H1 (cell line): Measurements from ENCODE around the gene FHIT. TPM values are rescaled to one million over a fixed set of nuclear protein-coding genes. Genes with fewer than 3 reads are reported as not detected.

Experiments
- CTCF ChIA-PET: fragments of 300-600 bp; sonication (Branson Sonifier 250); formaldehyde crosslinking; loops from one replicate; lab custom pipeline; 2021; ENCODE audit not compliant: partially characterized antibody; lab: Charles Lee
- POLR2A ChIA-PET: fragments of 300-600 bp; sonication (Branson Sonifier 250); formaldehyde crosslinking; loops from one replicate; lab custom pipeline; 2021; ENCODE audit warnings: inconsistent platforms; ENCODE audit not compliant: partially characterized antibody; lab: Charles Lee
- DNase-seq, 2 experiments: peaks; one replicate each; pipeline versions ENCODE4 v3.0.0 to v3.0.0-alpha.2; 2010 to 2022; ENCODE audit warnings: low spot score in 2 of 2, low read depth in 1 of 2, mixed read lengths in 1 of 2
- FAIRE-seq: peaks from 2 replicates; lab custom pipeline; 2011; peaks lifted over from hg19 to GRCh38; lab: Jason Lieb, UNC
- H2AFZ ChIP-seq: 2 replicates; pipeline ENCODE4 v1.8.1; 2012; ENCODE audit warnings: low read length, inconsistent platforms
- H2AK5ac ChIP-seq: 2 replicates; pipeline ENCODE4 v1.6.1; 2013; ENCODE audit warnings: low read depth, low read length
- H2BK120ac ChIP-seq: replicated peaks from 2 replicates; pipeline ENCODE3; 2013; ENCODE audit warnings: low read depth, low read length, inconsistent platforms
- H2BK12ac ChIP-seq: 2 replicates; pipeline ENCODE4 v1.6.1; 2013; ENCODE audit warnings: low read depth, low read length
- H2BK15ac ChIP-seq: 2 replicates; pipeline ENCODE4 v1.6.1; 2013; ENCODE audit warnings: low read length
- H2BK20ac ChIP-seq: 2 replicates; pipeline ENCODE4 v1.6.1; 2013; ENCODE audit warnings: low read length
- H2BK5ac ChIP-seq: 2 replicates; pipeline ENCODE4 v1.6.1; 2013; ENCODE audit warnings: low read depth, low read length
- H3K14ac ChIP-seq: 2 replicates; pipeline ENCODE4 v1.6.1; 2013; ENCODE audit warnings: inconsistent platforms; ENCODE audit not compliant: insufficient read length
- H3K18ac ChIP-seq: 2 replicates; pipeline ENCODE4 v1.6.1; 2013; ENCODE audit warnings: low read length; ENCODE audit errors: extremely low read depth
- H3K23ac ChIP-seq: 2 replicates; pipeline ENCODE4 v1.6.1; 2013; ENCODE audit warnings: inconsistent platforms; ENCODE audit not compliant: insufficient read length
- H3K23me2 ChIP-seq: 2 replicates; pipeline ENCODE4 v1.6.1; 2013; ENCODE audit warnings: low read depth, low read length
- H3K27ac ChIP-seq: 2 replicates; pipeline ENCODE4 v1.6.1; 2011; ENCODE audit warnings: low read depth, low read length, inconsistent platforms
- H3K27me3 ChIP-seq, 4 experiments: replicated peaks in 1 of 4; 1 replicate in 1 of 4; 2 replicates in 3 of 4; pipeline versions ENCODE4 v1.6.1 to v1.8.1; 2011 to 2013; ENCODE audit warnings: low read length in 3 of 4, mild to moderate bottlenecking in 3 of 4, inconsistent platforms in 2 of 4, mixed read lengths in 2 of 4, moderate library complexity in 1 of 4; ENCODE audit not compliant: control insufficient read depth in 3 of 4, insufficient read depth in 3 of 4; ENCODE audit errors: extremely low read depth in 1 of 4
- H3K36me3 ChIP-seq, 4 experiments: 2 replicates each; pipeline versions ENCODE4 v1.6.1 to v1.8.1; 2011 to 2013; ENCODE audit warnings: mild to moderate bottlenecking in 4 of 4, low read length in 3 of 4, moderate library complexity in 2 of 4, control low read depth in 1 of 4, inconsistent platforms in 1 of 4; ENCODE audit not compliant: insufficient read depth in 4 of 4, control insufficient read depth in 2 of 4
- H3K4ac ChIP-seq: replicated peaks from 2 replicates; pipeline ENCODE3; 2013; ENCODE audit warnings: low read length, low read depth, mixed read lengths, inconsistent platforms; ENCODE audit not compliant: insufficient read length
- H3K4me1 ChIP-seq, 4 experiments: replicated peaks in 1 of 4; 1 replicate in 1 of 4; 2 replicates in 3 of 4; pipeline versions ENCODE4 v1.6.1 to v1.8.1; 2011 to 2013; ENCODE audit warnings: low read length in 3 of 4, inconsistent platforms in 2 of 4, mixed read lengths in 1 of 4; ENCODE audit not compliant: insufficient read depth in 4 of 4, control insufficient read depth in 3 of 4
- H3K4me2 ChIP-seq, 2 experiments: 2 replicates each; pipeline versions ENCODE4 v1.6.1 to v1.8.1; 2011 to 2013; ENCODE audit warnings: low read depth in 2 of 2, low read length in 2 of 2, control low read depth in 1 of 2, inconsistent platforms in 1 of 2, mild to moderate bottlenecking in 1 of 2; ENCODE audit not compliant: insufficient read depth in 1 of 2
- H3K4me3 ChIP-seq, 4 experiments: fragments of 200-600, 300-600 bp in 1 of 4; sonication (generic), shearing (Covaris generic), sonication (Bioruptor Twin) in 1 of 4; 2 replicates each; pipeline versions ENCODE4 v1.5.1 to v1.8.1; 2011 to 2016; ENCODE audit warnings: low read length in 4 of 4, low read depth in 3 of 4, control low read depth in 2 of 4, inconsistent platforms in 2 of 4, mild to moderate bottlenecking in 2 of 4, mixed read lengths in 1 of 4, moderate library complexity in 1 of 4; ENCODE audit not compliant: insufficient read depth in 2 of 4; ENCODE audit errors: extremely low read depth in 1 of 4
- H3K56ac ChIP-seq: replicated peaks from 2 replicates; pipeline ENCODE3; 2013; ENCODE audit warnings: low read depth, mild to moderate bottlenecking, mixed read lengths, low read length, inconsistent platforms; ENCODE audit not compliant: insufficient read length
- H3K79me1 ChIP-seq: 2 replicates; pipeline ENCODE4 v1.6.1; 2013; ENCODE audit warnings: low read depth, low read length, control low read depth
- H3K79me2 ChIP-seq, 2 experiments: 2 replicates each; pipeline versions ENCODE4 v1.6.1 to v1.8.1; 2012 to 2013; ENCODE audit warnings: low read length in 2 of 2, mild to moderate bottlenecking in 2 of 2, inconsistent platforms in 1 of 2; ENCODE audit not compliant: insufficient read depth in 2 of 2, control insufficient read depth in 1 of 2
- H3K9ac ChIP-seq, 4 experiments: replicated peaks in 1 of 4; 1 replicate in 1 of 4; 2 replicates in 3 of 4; pipeline versions ENCODE4 v1.6.1 to v1.8.1; 2011 to 2013; ENCODE audit warnings: low read depth in 3 of 4, low read length in 3 of 4, control low read depth in 2 of 4, mild to moderate bottlenecking in 2 of 4, moderate library complexity in 2 of 4, inconsistent platforms in 1 of 4; ENCODE audit errors: extremely low read depth in 1 of 4
- H3K9me3 ChIP-seq, 2 experiments: 2 replicates each; pipeline versions ENCODE4 v1.6.1 to v1.8.1; 2012 to 2013; ENCODE audit warnings: mild to moderate bottlenecking in 2 of 2, moderate library complexity in 2 of 2, control low read depth in 1 of 2, inconsistent platforms in 1 of 2, low read depth in 1 of 2, low read length in 1 of 2, mixed read lengths in 1 of 2; ENCODE audit not compliant: insufficient read depth in 2 of 2
- H4K20me1 ChIP-seq, 2 experiments: replicated peaks in 1 of 2; 2 replicates each; pipeline versions ENCODE3 to v1.8.1; 2011 to 2013; ENCODE audit warnings: inconsistent platforms in 2 of 2, low read length in 2 of 2, mild to moderate bottlenecking in 1 of 2; ENCODE audit not compliant: insufficient read depth in 2 of 2, control insufficient read depth in 1 of 2
- H4K5ac ChIP-seq: 2 replicates; pipeline ENCODE4 v1.6.1; 2013; ENCODE audit warnings: low read length, low read depth, mixed read lengths, inconsistent platforms; ENCODE audit not compliant: insufficient read length
- H4K8ac ChIP-seq: 2 replicates; pipeline ENCODE4 v1.8.0; 2013; ENCODE audit warnings: mild to moderate bottlenecking, moderate library complexity, low read length, inconsistent platforms; ENCODE audit not compliant: insufficient read depth; ENCODE audit errors: extremely low read depth
- H4K91ac ChIP-seq: replicated peaks from 2 replicates; pipeline ENCODE3; 2013; ENCODE audit warnings: low read length, mixed read lengths, inconsistent platforms; ENCODE audit not compliant: insufficient read length
- BACH1 ChIP-seq: IDR thresholded peaks from 2 replicates; pipeline ENCODE4 v1.6.1; 2012; ENCODE audit warnings: low read length, improper control_type of control experiment
- CBX8 ChIP-seq: fragments of 300-800, 300-1000 bp; sonication (generic); IDR thresholded peaks from 2 replicates; pipeline ENCODE4 v1.7.1; 2016; ENCODE audit warnings: low read depth, low read length, borderline replicate concordance
- CHD1 ChIP-seq: IDR thresholded peaks from 2 replicates; pipeline ENCODE4 v1.6.1; 2012; ENCODE audit warnings: low read depth, low read length, improper control_type of control experiment
- GABPA ChIP-seq: IDR thresholded peaks from 2 replicates; pipeline ENCODE4 v1.6.1; 2011; ENCODE audit warnings: mild to moderate bottlenecking, low read length, moderate library complexity, borderline replicate concordance; ENCODE audit not compliant: insufficient read depth
- GTF2F1 ChIP-seq: IDR thresholded peaks from 2 replicates; pipeline ENCODE4 v1.6.1; 2012; ENCODE audit warnings: low read depth, low read length, improper control_type of control experiment, borderline replicate concordance
- NANOG ChIP-seq: IDR thresholded peaks from 2 replicates; pipeline ENCODE4 v1.6.1; 2011; ENCODE audit warnings: low read length, low read depth, mild to moderate bottlenecking, inconsistent platforms; ENCODE audit not compliant: insufficient read depth, poor library complexity, severe bottlenecking
- PHF8 ChIP-seq: fragments of 200-600 bp; sonication (generic); conservative IDR thresholded peaks from 2 replicates; pipeline ENCODE4 v1.7.1; 2012; ENCODE audit warnings: low read depth, mild to moderate bottlenecking, inconsistent platforms, low read length, moderate library complexity
- POLR2AphosphoS5 ChIP-seq: IDR thresholded peaks from 2 replicates; pipeline ENCODE4 v1.6.1; 2011; ENCODE audit warnings: low read depth, low read length
- SIN3A ChIP-seq, 2 experiments: IDR thresholded peaks in 1 of 2; conservative IDR thresholded peaks in 1 of 2; 2 replicates each; pipeline ENCODE4 v1.6.1; 2011 to 2012; ENCODE audit warnings: low read length in 2 of 2, improper control_type of control experiment in 1 of 2, low read depth in 1 of 2, mild to moderate bottlenecking in 1 of 2
- SRF ChIP-seq: IDR thresholded peaks from 2 replicates; pipeline ENCODE4 v1.6.1; 2011; ENCODE audit warnings: mild to moderate bottlenecking, low read depth, low read length, moderate library complexity
- YY1 ChIP-seq: IDR thresholded peaks from 2 replicates; pipeline ENCODE4 v1.6.1; 2011; ENCODE audit warnings: low read depth, mild to moderate bottlenecking, low read length
- ZNF274 ChIP-seq: IDR thresholded peaks from 2 replicates; pipeline ENCODE4 v1.7.0; 2012; ENCODE audit warnings: low read length, borderline replicate concordance; ENCODE audit errors: extremely low read depth
- WGBS, 2 experiments: shearing (Covaris generic) in 1 of 2; methylation state at CpG; one replicate each; pipeline versions ENCODE4 v1.1.6 to v1.1.7; 2013 to 2015; ENCODE audit warnings: low lambda C conversion rate in 2 of 2, mixed read lengths in 2 of 2, inconsistent platforms in 1 of 2, low coverage in 1 of 2, missing lambda C conversion rate in 1 of 2; ENCODE audit not compliant: insufficient replicate concordance in 2 of 2, insufficient coverage in 1 of 2, insufficient read length in 1 of 2; ENCODE audit errors: extremely low coverage in 1 of 2, missing lambda C conversion rate in 1 of 2; 5-methylcytosine and 5-hydroxymethylcytosine counted together
- polyA plus RNA-seq, 7 experiments: library from polyadenylated mRNA; depleted of rRNA in 3 of 7; stranded (reverse) in 5 of 7; unstranded in 2 of 7; fragments of >200 nt in 5 of 7; fragments of 200-250 nt in 2 of 7; gene quantifications; 1 replicate in 5 of 7; 2 replicates in 1 of 7; 4 replicates in 1 of 7; pipeline versions ENCODE4 v1.2.1 to v1.2.3, GENCODE V29; 2011 to 2013; ENCODE audit warnings: missing spikeins in 2 of 7, mixed read lengths in 2 of 7
- total RNA-seq: library from RNA; stranded (reverse); fragmentation: NEBNext Ultra II Directional; extraction: Animal tissue kit (Norgen Biotek cat#: 25700); gene quantifications from 2 replicates; pipeline ENCODE4 v1.2.1, GENCODE V29; 2021

The FHIT gene
- total and polyA plus RNA-seq, 2 of the 8 experiments (the other 6 are each of a cell fraction or from before 2014, with no cell fraction given) = 1.2 to 3.2 TPM

DNA sequence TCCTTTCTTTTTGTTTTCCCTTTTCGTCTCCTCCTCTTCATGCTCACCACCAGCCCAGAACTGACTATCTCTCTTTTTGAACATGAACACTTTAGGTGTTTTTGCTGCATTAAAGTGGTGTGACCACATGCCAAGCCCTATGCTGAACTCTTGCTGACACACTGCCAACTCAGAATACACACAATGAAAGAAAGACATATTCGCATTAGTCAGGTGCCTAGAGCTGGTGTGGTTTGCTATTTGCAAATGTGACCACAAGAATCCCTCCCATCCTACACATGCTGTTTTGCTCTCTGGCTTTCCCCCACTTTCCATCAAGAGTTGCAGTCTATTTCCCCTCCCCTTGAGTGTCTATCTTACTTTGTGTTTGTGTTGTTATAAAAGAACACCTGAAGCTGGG, 1233.6 kb downstream of the FHIT start:
- no peak for FAIRE-seq
- CTCF ChIA-PET = no interaction called here
- no peak overlapping the region for H3K4ac ChIP-seq
- no peak overlapping the region for H2AK5ac ChIP-seq
- no peak for TF ChIP-seq CHD1
- TF ChIP-seq POLR2AphosphoS5 = no peak
- TF ChIP-seq GTF2F1 = no peak
- no peak for TF ChIP-seq PHF8
- TF ChIP-seq NANOG = no peak
- no peak for TF ChIP-seq ZNF274
- TF ChIP-seq SIN3A (conservative IDR thresholded peaks at IDR 0.05 in 1 of 2, IDR thresholded peaks at IDR 0.05 in 1 of 2; ENCODE audit: low read depth in 1 of 2, low read length in 2 of 2) = no peak
- TF ChIP-seq BACH1 = no peak
- no peak for TF ChIP-seq YY1
- TF ChIP-seq CBX8 = no peak
- TF ChIP-seq GABPA = no peak
- TF ChIP-seq SRF = no peak
- H2BK20ac ChIP-seq = no peak overlapping the region
- H2AFZ ChIP-seq = no peak overlapping the region
- H3K36me3 ChIP-seq = no peaks in the 10 kb centered on the region
- H2BK5ac ChIP-seq = no peak overlapping the region
- no peak overlapping the region for H3K27ac ChIP-seq
- no peaks in the 10 kb centered on the region for H3K27me3 ChIP-seq
- no peak overlapping the region for H4K8ac ChIP-seq
- H3K14ac ChIP-seq = no peak overlapping the region
- no peaks in the 10 kb centered on the region; the same call in 1 of the 2 replicates for H3K79me1 ChIP-seq
- no peak overlapping the region for H3K56ac ChIP-seq
- no peaks in the 10 kb centered on the region for H3K4me1 ChIP-seq
- no peak overlapping the region for H3K4me2 ChIP-seq
- no peaks in the 10 kb centered on the region for H4K20me1 ChIP-seq
- no peak overlapping the region for H2BK120ac ChIP-seq
- no peak overlapping the region for H3K4me3 ChIP-seq
- POLR2A ChIA-PET = no interaction called here
- no peak overlapping the region for H2BK15ac ChIP-seq
- no peak overlapping the region for H4K5ac ChIP-seq
- no peaks in the 10 kb centered on the region for H3K23me2 ChIP-seq
- no peak overlapping the region for H4K91ac ChIP-seq
- no peak overlapping the region for H2BK12ac ChIP-seq
- H3K9ac ChIP-seq = no peak overlapping the region
- H3K9me3 ChIP-seq = no peaks in the 10 kb centered on the region
- H3K18ac ChIP-seq = no peak overlapping the region
- DNase-seq = no peak
- no peak overlapping the region for H3K23ac ChIP-seq
- H3K79me2 ChIP-seq = no peaks in the 10 kb centered on the region
- WGBS, 2 experiments = 88% methylated on average over 1 of the region's 2 CpGs; no CpG with 5 or more reads in 1 of the 2 experiments
